Limb (tissue), 2 donors: Measurements from ENCODE around the gene GOLGA8N.

Source experiments
- DNase-seq, 2 donors: peaks; one replicate each; pipeline ENCODE4 v3.0.0-alpha.2; 2016; ENCODE audit errors: extremely low spot score in 2 of 2

The GOLGA8N gene

GRCh38 chr15:32651229-32651837 is 58.1 kb downstream of the GOLGA8N start:
- DNase-seq, result peak in 1 of 2 donors; percentile 58

- no peak for DNase-seq
These were observed 58.9 kb downstream of the GOLGA8N start for GRCh38 chr15:32652178-32652577.

- no peak for DNase-seq
These were observed 62.8 kb downstream of the GOLGA8N start for GRCh38 chr15:32656091-32656490.

GRCh38 chr15:32656496-32656895 is 63.2 kb downstream of the GOLGA8N start:
- peak in 1 of 2 donors; percentile 17 for DNase-seq
